NAMALWA (cell line): ENCODE measurements around the gene DENND4A.
"Not testable (repeated sequence)": the region's sequence is repeated elsewhere in the genome, so short reads cannot be mapped to it uniquely, and the experiment has no call there.

Experiments
- DNase-seq: peaks from one replicate; pipeline ENCODE4 v3.0.0-alpha.2; 2015; ENCODE audit warnings: low spot score

The DENND4A gene

GRCh38 chr15:65757256-65757655 is 34.8 kb downstream of the DENND4A start:
- no peak for DNase-seq

GRCh38 chr15:65752151-65752700 is 39.9 kb downstream of the DENND4A start:
- DNase-seq = no peak

GRCh38 chr15:65751431-65751830 is 40.7 kb downstream of the DENND4A start:
- no peak for DNase-seq

GRCh38 chr15:65747265-65747664 is 44.8 kb downstream of the DENND4A start:
- no peak for DNase-seq

GRCh38 chr15:65743637-65744252 is 48.3 kb downstream of the DENND4A start:
- DNase-seq = no peak

GRCh38 chr15:65740148-65740547 is 51.9 kb downstream of the DENND4A start:
- no peak for DNase-seq

- DNase-seq = no peak
These were observed 53.4 kb downstream of the DENND4A start for GRCh38 chr15:65738649-65739048.

- not testable (repeated sequence) for DNase-seq
These were observed 58.5 kb downstream of the DENND4A start for GRCh38 chr15:65733599-65733998.

GRCh38 chr15:65732698-65733097 is 59.4 kb downstream of the DENND4A start:
- no peak for DNase-seq

GRCh38 chr15:65731926-65732325 is 60.2 kb downstream of the DENND4A start:
- no peak for DNase-seq

GRCh38 chr15:65730549-65731172 is 61.4 kb downstream of the DENND4A start:
- DNase-seq = no peak

- no peak for DNase-seq
These were observed 67.5 kb downstream of the DENND4A start for GRCh38 chr15:65724464-65725215.

GRCh38 chr15:65723876-65724275 is 68.2 kb downstream of the DENND4A start:
- no peak for DNase-seq

GRCh38 chr15:65722191-65722590 is 69.9 kb downstream of the DENND4A start:
- DNase-seq = no peak

- DNase-seq = no peak
These were observed 79.7 kb downstream of the DENND4A start for GRCh38 chr15:65712415-65712814.

- DNase-seq = no peak
These were observed 97.0 kb downstream of the DENND4A start for GRCh38 chr15:65695081-65695480.

GRCh38 chr15:65690778-65691177 is 101.3 kb downstream of the DENND4A start:
- no peak for DNase-seq

- no peak for DNase-seq
These were observed 101.9 kb downstream of the DENND4A start for GRCh38 chr15:65690173-65690572.

- DNase-seq = no peak
These were observed 103.6 kb downstream of the DENND4A start for GRCh38 chr15:65688462-65688861.

- no peak for DNase-seq
These were observed 109.6 kb downstream of the DENND4A start for GRCh38 chr15:65682404-65682911.

GRCh38 chr15:65680544-65680943 is 111.5 kb downstream of the DENND4A start:
- DNase-seq = no peak

GRCh38 chr15:65676123-65676522 is 116.0 kb downstream of the DENND4A start:
- no peak for DNase-seq

- no peak for DNase-seq
These were observed 116.5 kb downstream of the DENND4A start for GRCh38 chr15:65675551-65675950.
